KMS-11 (cell line): ENCODE data around the gene GPRIN3.

ENCODE experiments used
- H2AFZ ChIP-seq: fragments of 200-600 bp; sonication (generic); 2 replicates; pipeline ENCODE4 v1.6.1; 2016; ENCODE audit warnings: antibody characterized with exemption, mixed run types, low read depth
- H3K27ac ChIP-seq: fragments of 200-600 bp; sonication (generic); 2 replicates; pipeline ENCODE4 v1.6.1; 2016; ENCODE audit warnings: mild to moderate bottlenecking, mixed run types
- H3K27me3 ChIP-seq: fragments of 200-600 bp; sonication (generic); 2 replicates; pipeline ENCODE4 v1.6.1; 2017; ENCODE audit warnings: mild to moderate bottlenecking, low read depth, mixed run types, moderate library complexity; ENCODE audit not compliant: insufficient read depth
- H3K36me3 ChIP-seq: fragments of 200-600 bp; sonication (generic); 2 replicates; pipeline ENCODE4 v1.6.1; 2017; ENCODE audit warnings: mild to moderate bottlenecking, mixed run types; ENCODE audit not compliant: insufficient read depth
- H3K4me1 ChIP-seq: fragments of 200-600 bp; sonication (generic); 2 replicates; pipeline ENCODE4 v1.6.1; 2016; ENCODE audit warnings: mild to moderate bottlenecking, low read depth, mixed run types; ENCODE audit not compliant: poor library complexity, severe bottlenecking
- H3K4me2 ChIP-seq: fragments of 200-600 bp; sonication (generic); 2 replicates; pipeline ENCODE4 v1.7.0; 2016; ENCODE audit warnings: mild to moderate bottlenecking, mixed run types
- H3K4me3 ChIP-seq: fragments of 200-600 bp; sonication (generic); IDR thresholded peaks from 2 replicates; pipeline ENCODE4 v1.6.1; 2017; ENCODE audit warnings: low read depth, low read length, mixed read lengths; ENCODE audit not compliant: insufficient read depth
- H3K79me2 ChIP-seq: fragments of 200-600 bp; sonication (generic); 2 replicates; pipeline ENCODE4 v1.6.1; 2016; ENCODE audit warnings: low read depth, mixed run types; ENCODE audit not compliant: insufficient read depth
- H3K9ac ChIP-seq: fragments of 200-600 bp; sonication (generic); 2 replicates; pipeline ENCODE4 v1.6.1; 2016; ENCODE audit warnings: mild to moderate bottlenecking, mixed run types
- H4K20me1 ChIP-seq: fragments of 200-600 bp; sonication (generic); 2 replicates; pipeline ENCODE4 v1.6.1; 2016; ENCODE audit warnings: mild to moderate bottlenecking, mixed run types; ENCODE audit not compliant: insufficient read depth
- CTCF ChIP-seq: fragments of 200-600 bp; sonication (generic); conservative IDR thresholded peaks from 2 replicates; pipeline ENCODE4 v1.6.1; 2017; ENCODE audit warnings: low read depth, mild to moderate bottlenecking, antibody characterized with exemption, low read length, moderate library complexity, mixed read lengths

Gene GPRIN3

GRCh38 chr4:89270792-89271191 is 36.8 kb downstream of the GPRIN3 start:
- Histone ChIP-seq H3K27me3 (no peaks in the 10 kb centered on the region), H3K79me2 (peaks cover 74% of the 10 kb centered on the region), H3K36me3 (no peaks in the 10 kb centered on the region), H4K20me1 (no peaks in the 10 kb centered on the region), H3K4me3 (no peak overlapping the region), H3K4me2 (no peak overlapping the region), H3K27ac (no peak overlapping the region), H2AFZ (no peak overlapping the region), H3K4me1 (peaks cover 8% of the 10 kb centered on the region), H3K9ac (no peak overlapping the region)
- no peak for TF ChIP-seq CTCF

GRCh38 chr4:89269121-89269666 is 38.4 kb downstream of the GPRIN3 start:
- H4K20me1 ChIP-seq, result no peaks in the 10 kb centered on the region

GRCh38 chr4:89268679-89269078 is 38.9 kb downstream of the GPRIN3 start:
- Histone ChIP-seq H2AFZ (no peak overlapping the region), H3K27me3 (no peaks in the 10 kb centered on the region), H3K4me3 (no peak overlapping the region), H3K4me1 (peaks cover 21% of the 10 kb centered on the region), H3K9ac (no peak overlapping the region), H4K20me1 (no peaks in the 10 kb centered on the region), H3K36me3 (no peaks in the 10 kb centered on the region), H3K27ac (no peak overlapping the region), H3K4me2 (no peak overlapping the region), H3K79me2 (peaks cover 67% of the 10 kb centered on the region)
- TF ChIP-seq CTCF, result no peak

More at GRCh38 chr4:89269121-89269666, 38.4 kb downstream of the GPRIN3 start:
- peaks cover 16% of the 10 kb centered on the region for H3K4me1 ChIP-seq
- no peak overlapping the region for H2AFZ ChIP-seq
- H3K27me3 ChIP-seq, result no peaks in the 10 kb centered on the region
- no peak overlapping the region for H3K27ac ChIP-seq
- H3K9ac ChIP-seq, result no peak overlapping the region
- H3K4me2 ChIP-seq, result no peak overlapping the region
- H3K36me3 ChIP-seq, result no peaks in the 10 kb centered on the region
- no peak for TF ChIP-seq CTCF
- H3K4me3 ChIP-seq, result no peak overlapping the region
- peaks cover 69% of the 10 kb centered on the region for H3K79me2 ChIP-seq

GRCh38 chr4:89267846-89268245 is 39.8 kb downstream of the GPRIN3 start:
- Histone ChIP-seq H4K20me1 (no peaks in the 10 kb centered on the region), H3K27me3 (no peaks in the 10 kb centered on the region), H3K36me3 (no peaks in the 10 kb centered on the region), H3K4me1 (peaks cover 24% of the 10 kb centered on the region), H3K9ac (no peak overlapping the region), H3K4me2 (no peak overlapping the region), H3K4me3 (no peak overlapping the region), H3K79me2 (peaks cover 69% of the 10 kb centered on the region), H3K27ac (no peak overlapping the region), H2AFZ (no peak overlapping the region)
- no peak for TF ChIP-seq CTCF
